Duodenal mucosa (tissue), 2 donors: ENCODE results near the gene GABRG3.

Experiments used
- H3K27ac ChIP-seq: one replicate; pipeline ENCODE4 v1.7.0; 2013; ENCODE audit warnings: low read depth, low read length
- H3K27me3 ChIP-seq, 2 donors: one replicate each; pipeline ENCODE4 v1.7.0; 2013; ENCODE audit warnings: low read length in 2 of 2, control low read depth in 1 of 2; ENCODE audit not compliant: insufficient read depth in 2 of 2, control insufficient read depth in 1 of 2
- H3K36me3 ChIP-seq, 2 donors: one replicate each; pipeline ENCODE4 v1.7.0; 2013; ENCODE audit warnings: low read length in 2 of 2, control low read depth in 1 of 2; ENCODE audit not compliant: insufficient read depth in 2 of 2, control insufficient read depth in 1 of 2
- H3K4me1 ChIP-seq, 2 donors: one replicate each; pipeline ENCODE4 v1.7.0; 2013; ENCODE audit warnings: low read length in 2 of 2, control low read depth in 1 of 2; ENCODE audit not compliant: insufficient read depth in 2 of 2, control insufficient read depth in 1 of 2
- H3K4me3 ChIP-seq, 2 donors: one replicate each; pipeline ENCODE4 v1.7.0; 2013; ENCODE audit warnings: low read length in 2 of 2, low read depth in 1 of 2
- H3K9ac ChIP-seq, 2 donors: one replicate each; pipeline ENCODE4 v1.7.0; 2013; ENCODE audit warnings: low read length in 2 of 2, low read depth in 1 of 2
- H3K9me3 ChIP-seq, 2 donors: one replicate each; pipeline ENCODE4 v1.7.0; 2013; ENCODE audit warnings: low read length in 2 of 2, control low read depth in 1 of 2; ENCODE audit not compliant: control insufficient read depth in 1 of 2

The GABRG3 gene

DNA sequence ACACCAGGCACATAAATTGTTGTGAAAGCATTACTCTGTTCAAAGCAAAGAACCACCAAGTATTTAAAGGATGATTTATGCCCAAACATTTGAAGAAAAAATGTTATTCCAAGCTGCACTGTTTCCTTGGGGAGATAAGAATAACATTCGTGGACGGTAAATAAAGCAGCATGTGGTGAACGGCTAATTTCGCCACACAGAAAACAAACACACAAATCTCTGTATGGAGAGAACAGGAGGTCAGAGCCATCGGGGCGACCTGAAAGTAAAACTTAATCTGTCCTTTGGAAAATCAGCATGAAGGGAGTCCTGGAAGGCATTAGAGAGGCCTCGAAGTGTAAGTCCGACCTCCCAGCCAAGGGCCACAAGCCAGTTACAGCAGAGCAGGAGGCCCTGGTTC is 27.1 kb upstream of the GABRG3 start:
- H3K4me3 ChIP-seq: no peak overlapping the region
- H3K27me3 ChIP-seq: no peaks in the 10 kb centered on the region
- no peaks in the 10 kb centered on the region for H3K36me3 ChIP-seq

DNA sequence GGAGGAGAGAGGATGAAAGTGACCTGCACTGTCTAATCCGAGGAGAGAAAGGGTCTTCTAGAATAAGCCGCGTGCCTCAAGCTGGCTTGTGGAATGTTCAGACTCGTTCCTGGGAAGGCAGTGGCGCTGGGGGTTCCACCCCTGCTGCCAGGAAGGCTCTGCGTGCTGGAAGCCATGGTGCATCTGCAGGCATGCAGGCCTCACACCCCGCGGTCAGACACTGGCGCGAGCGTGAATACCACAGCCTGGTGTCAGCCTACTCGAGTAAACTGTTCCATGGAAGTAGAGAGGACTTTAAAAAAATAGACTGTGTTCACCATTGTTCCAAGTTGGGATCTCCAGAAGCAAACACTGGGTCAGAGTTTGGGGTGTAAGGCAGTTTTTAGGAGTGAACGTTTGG is 25.9 kb upstream of the GABRG3 start:
- H3K4me1 ChIP-seq: no peaks in the 10 kb centered on the region
- H3K9ac ChIP-seq: no peak overlapping the region
- no peak overlapping the region for H3K4me3 ChIP-seq
- H3K9me3 ChIP-seq: peaks cover 4 to 30% of the 10 kb centered on the region in 2 donors
- no peaks in the 10 kb centered on the region for H3K36me3 ChIP-seq
- H3K27ac ChIP-seq: no peak overlapping the region
- no peaks in the 10 kb centered on the region for H3K27me3 ChIP-seq

More for the DNA sequence above, 27.1 kb upstream of the GABRG3 start:
- H3K9me3 ChIP-seq: peaks cover 4 to 30% of the 10 kb centered on the region in 2 donors
- no peak overlapping the region for H3K9ac ChIP-seq
- no peak overlapping the region for H3K27ac ChIP-seq
- H3K4me1 ChIP-seq: no peaks in the 10 kb centered on the region

DNA sequence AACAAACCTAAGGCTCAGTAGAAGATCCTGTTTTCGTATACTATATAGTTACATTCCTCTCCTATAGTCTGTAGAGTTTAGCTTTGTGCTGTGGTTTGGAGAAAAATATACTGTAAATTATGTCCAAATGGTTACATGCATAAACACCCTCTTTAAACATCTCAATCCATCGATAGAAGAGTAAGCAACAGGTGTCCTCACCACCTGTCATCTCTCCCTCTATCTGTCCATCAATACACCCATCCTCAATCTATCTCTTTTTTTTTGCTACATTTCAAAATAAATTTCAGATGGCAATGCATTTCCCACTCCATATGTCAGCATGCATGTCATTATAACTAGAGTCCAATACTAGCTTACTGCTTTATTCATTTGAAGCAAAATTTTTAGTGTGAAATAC is 21.0 kb upstream of the GABRG3 start:
- no peaks in the 10 kb centered on the region for H3K36me3 ChIP-seq
- H3K4me3 ChIP-seq: no peak overlapping the region
- no peak overlapping the region for H3K27ac ChIP-seq
- H3K4me1 ChIP-seq: no peaks in the 10 kb centered on the region
- H3K9ac ChIP-seq: no peak overlapping the region
- no peaks in the 10 kb centered on the region for H3K27me3 ChIP-seq
- peaks cover 9 to 15% of the 10 kb centered on the region in 2 donors for H3K9me3 ChIP-seq

- Histone ChIP-seq H3K9ac (no peak overlapping the region), H3K27me3 (no peaks in the 10 kb centered on the region), H3K36me3 (no peaks in the 10 kb centered on the region), H3K27ac (no peak overlapping the region), H3K9me3 (peaks cover 0 to 15% of the 10 kb centered on the region in 2 donors), H3K4me1 (no peaks in the 10 kb centered on the region), H3K4me3 (no peak overlapping the region)
These were observed 16.6 kb upstream of the GABRG3 start for GRCh38 chr15:26954403-26954802.

DNA sequence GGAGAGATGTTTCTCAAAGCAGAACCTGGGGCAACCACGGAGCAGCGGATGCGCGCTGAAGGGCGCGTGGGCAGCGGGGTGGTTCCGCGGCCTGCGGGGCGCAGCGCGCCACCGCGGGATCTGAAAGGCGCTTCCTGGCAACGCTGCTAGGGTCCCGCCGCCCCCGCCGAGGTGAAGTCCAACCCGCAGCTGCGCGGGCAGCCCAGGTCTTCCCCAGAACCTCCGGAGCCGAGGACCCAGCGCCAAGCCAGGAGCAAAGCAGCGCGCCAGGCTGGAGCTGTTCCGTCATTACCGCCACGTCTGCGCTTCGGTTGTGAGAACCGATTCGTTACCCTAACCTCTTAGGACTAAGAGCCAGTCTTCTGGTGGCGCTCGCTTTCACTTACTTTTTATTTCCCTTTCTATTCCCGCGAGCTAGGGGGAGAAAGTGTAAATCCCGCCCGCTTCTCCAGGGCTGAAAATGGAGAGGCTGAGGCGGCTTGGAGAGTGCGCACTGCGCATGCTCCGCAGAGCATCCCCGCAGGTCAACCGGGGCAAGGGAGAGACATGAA is 3.2 kb upstream of the GABRG3 start:
- H3K9me3 ChIP-seq: peaks cover 0 to 5% of the 10 kb centered on the region in 2 donors
- no peaks in the 10 kb centered on the region for H3K27me3 ChIP-seq
- H3K4me3 ChIP-seq: no peak overlapping the region
- no peaks in the 10 kb centered on the region for H3K36me3 ChIP-seq
- no peak overlapping the region for H3K27ac ChIP-seq
- no peaks in the 10 kb centered on the region for H3K4me1 ChIP-seq
- no peak overlapping the region for H3K9ac ChIP-seq

DNA sequence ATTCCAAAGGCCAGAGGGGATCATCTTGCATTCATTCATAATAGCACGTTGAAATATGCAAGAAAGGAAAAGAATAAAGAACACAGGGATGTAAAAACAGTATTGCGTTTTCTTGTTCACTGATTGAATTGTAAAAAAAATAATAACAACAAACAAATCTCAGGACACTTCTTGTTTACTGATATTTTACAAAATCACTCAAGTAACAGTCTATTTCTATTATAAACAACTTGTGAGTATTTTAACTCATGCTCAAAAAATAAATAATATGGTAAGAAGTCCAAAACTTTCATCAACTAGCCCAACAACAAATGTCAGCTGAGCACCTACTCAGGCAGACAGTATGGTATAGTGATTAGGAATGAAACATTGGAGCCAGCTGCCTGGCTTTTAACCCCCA is 2.2 kb upstream of the GABRG3 start:
- Histone ChIP-seq H3K27me3 (no peaks in the 10 kb centered on the region), H3K4me1 (no peaks in the 10 kb centered on the region), H3K9ac (no peak overlapping the region)

DNA sequence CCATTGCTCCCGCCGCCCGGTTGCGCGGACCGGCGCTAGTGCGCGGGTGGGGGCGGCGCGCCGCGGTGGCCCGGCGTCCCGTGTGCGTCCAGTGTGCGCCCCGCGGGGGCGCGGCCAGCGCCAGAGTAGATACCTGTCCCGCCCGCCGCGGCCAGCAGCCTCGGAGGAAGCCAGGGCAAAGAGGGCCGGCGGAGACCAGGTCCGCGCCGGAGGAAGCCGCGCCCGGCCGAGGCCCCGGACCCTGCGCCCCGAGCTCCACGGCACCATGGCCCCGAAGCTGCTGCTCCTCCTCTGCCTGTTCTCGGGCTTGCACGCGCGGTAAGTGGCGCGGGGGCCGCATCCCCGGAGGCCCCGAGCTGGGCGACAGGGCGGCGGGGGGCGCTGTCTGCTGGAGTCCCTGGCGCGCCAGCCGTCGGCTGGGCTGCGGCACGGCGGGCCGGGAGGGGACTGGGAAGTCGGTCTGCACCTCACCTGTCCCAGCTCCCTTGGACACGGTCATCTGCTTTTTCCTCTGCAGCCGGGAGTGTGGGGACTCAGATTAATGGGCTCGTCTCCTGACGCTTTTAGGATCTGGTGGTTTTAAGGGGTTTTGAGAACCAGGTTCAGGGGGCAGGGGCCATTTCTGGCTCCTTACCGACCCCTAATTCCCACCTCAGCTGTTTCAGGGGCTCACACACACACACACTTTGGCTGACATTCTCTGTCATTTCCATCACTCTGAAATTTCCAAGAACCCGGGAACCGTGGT is 464 bp downstream of the GABRG3 start:
- Histone ChIP-seq H3K27me3 (no peaks in the 10 kb centered on the region), H3K9ac (no peak overlapping the region), H3K27ac (no peak overlapping the region), H3K4me3 (no peak overlapping the region), H3K9me3 (peaks cover 0 to 5% of the 10 kb centered on the region in 2 donors), H3K36me3 (no peaks in the 10 kb centered on the region), H3K4me1 (no peaks in the 10 kb centered on the region)

More for the DNA sequence above, 2.2 kb upstream of the GABRG3 start:
- peaks cover 0 to 5% of the 10 kb centered on the region in 2 donors for H3K9me3 ChIP-seq
- H3K27ac ChIP-seq: no peak overlapping the region
- no peaks in the 10 kb centered on the region for H3K36me3 ChIP-seq
- no peak overlapping the region for H3K4me3 ChIP-seq

- Histone ChIP-seq H3K9ac (no peak overlapping the region), H3K36me3 (no peaks in the 10 kb centered on the region), H3K27ac (no peak overlapping the region), H3K4me1 (no peaks in the 10 kb centered on the region), H3K27me3 (no peaks in the 10 kb centered on the region), H3K9me3 (peaks cover 0 to 5% of the 10 kb centered on the region in 2 donors), H3K4me3 (no peak overlapping the region)
These were observed 1.7 kb downstream of the GABRG3 start for GRCh38 chr15:26972636-26973035.

GRCh38 chr15:26974120-26974780 is 3.3 kb downstream of the GABRG3 start:
- Histone ChIP-seq H3K27me3 (no peaks in the 10 kb centered on the region), H3K36me3 (no peaks in the 10 kb centered on the region), H3K9ac (no peak overlapping the region), H3K4me1 (no peaks in the 10 kb centered on the region), H3K27ac (no peak overlapping the region), H3K9me3 (peaks cover 0 to 5% of the 10 kb centered on the region in 2 donors), H3K4me3 (no peak overlapping the region)

DNA sequence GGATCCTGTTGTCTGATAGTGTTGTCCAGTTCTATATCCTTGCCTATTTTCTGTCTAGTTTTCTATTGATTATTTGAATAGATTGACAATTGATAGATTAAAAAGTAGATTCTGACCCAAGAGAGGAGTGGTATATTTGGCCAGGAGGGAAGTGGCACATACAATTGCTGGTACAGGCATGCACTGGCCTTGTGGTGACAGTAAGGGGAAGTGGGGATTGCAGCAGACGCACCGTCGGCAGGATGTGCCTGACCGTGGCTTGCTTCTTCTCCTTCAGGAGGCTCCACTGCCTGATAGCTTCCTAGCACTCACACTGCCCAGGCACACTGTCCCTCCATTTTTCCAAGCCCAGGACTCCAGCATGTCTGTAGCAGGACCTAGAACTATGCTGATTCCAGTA is 10.5 kb downstream of the GABRG3 start:
- no peaks in the 10 kb centered on the region for H3K36me3 ChIP-seq
- H3K27me3 ChIP-seq: no peaks in the 10 kb centered on the region
- H3K4me3 ChIP-seq: no peak overlapping the region
- H3K9me3 ChIP-seq: peaks cover 0 to 12% of the 10 kb centered on the region in 2 donors
- H3K4me1 ChIP-seq: no peaks in the 10 kb centered on the region
- no peak overlapping the region for H3K9ac ChIP-seq
- H3K27ac ChIP-seq: no peak overlapping the region
